Fibroblast of pulmonary artery (primary cell): Measurements from ENCODE around the gene QPCTL.
A peak's percentile ranks its signal among the peaks of the same experiment; 100 is the strongest.
"Not testable (repeated sequence)": the region's sequence is repeated elsewhere in the genome, so short reads cannot be mapped to it uniquely, and the experiment has no call there.

Experiments used
- DNase-seq: peaks from one replicate; pipeline ENCODE4 v3.0.0-alpha.2; 2010; ENCODE audit warnings: low read depth
- H3K4me3 ChIP-seq: replicated peaks from 2 replicates; pipeline ENCODE4 v1.5.1; 2011; ENCODE audit warnings: low read depth, mild to moderate bottlenecking, control low read depth, low read length, moderate library complexity
- CTCF ChIP-seq: IDR thresholded peaks from 2 replicates; pipeline ENCODE4 v1.5.1; 2011; ENCODE audit warnings: mild to moderate bottlenecking, control low read depth, low read length, inconsistent platforms; ENCODE audit errors: missing control alignments

The QPCTL gene

GRCh38 chr19:45717983-45718650 lies 25.7 kb downstream of the QPCTL start:
- DNase-seq: no peak
- peak overlapping the region; percentile 96 for H3K4me3 ChIP-seq
- no peak for TF ChIP-seq CTCF

GRCh38 chr19:45720065-45720464 lies 27.6 kb downstream of the QPCTL start:
- DNase-seq, H3K4me3 ChIP-seq: not testable (repeated sequence)

- not testable (repeated sequence) for H3K4me3 ChIP-seq, DNase-seq
Measured at GRCh38 chr19:45728683-45729082, 36.2 kb downstream of the QPCTL start.

- no peak for DNase-seq
- TF ChIP-seq CTCF: no peak
- peak overlapping the region; percentile 97 for H3K4me3 ChIP-seq
Measured at GRCh38 chr19:45729800-45730290, 37.4 kb downstream of the QPCTL start.

GRCh38 chr19:45730368-45731288 lies 38.2 kb downstream of the QPCTL start, which contains the start of gene FBXO46:
TSS of gene FBXO46 (minus strand) at chr19:45730896. CDS start at chr19:45713495, 17,401 bp downstream.
- H3K4me3 ChIP-seq: peak within 1 kb of the TSS; percentile 97
- DNase-seq: peak; percentile 99
- peak; percentile 2 for TF ChIP-seq CTCF

- no peak for DNase-seq
- no peak within 1 kb of the TSS for H3K4me3 ChIP-seq
- no peak for TF ChIP-seq CTCF
Measured at GRCh38 chr19:45733160-45733810, 40.8 kb downstream of the QPCTL start, which contains the start of gene MEIOSIN. TSS of gene MEIOSIN (plus strand) at chr19:45733439. CDS start at chr19:45735377, 1,938 bp downstream.

GRCh38 chr19:45739498-45740439 lies 47.3 kb downstream of the QPCTL start:
- DNase-seq: no peak
- TF ChIP-seq CTCF: no peak
- H3K4me3 ChIP-seq: no peak overlapping the region
